GM21360 (cell line): ENCODE data around the gene FRMD4A.
"Not testable (repeated sequence)": the region's sequence is repeated elsewhere in the genome, so short reads cannot be mapped to it uniquely, and the experiment has no call there.

Experiments used
- ATAC-seq: cut with Tn5 transposase; IDR thresholded peaks from one replicate; pipeline ENCODE4 v1.9.1; 2021; ENCODE audit warnings: mild to moderate bottlenecking, moderate library complexity; ENCODE audit not compliant: unreplicated experiment

Gene FRMD4A

DNA sequence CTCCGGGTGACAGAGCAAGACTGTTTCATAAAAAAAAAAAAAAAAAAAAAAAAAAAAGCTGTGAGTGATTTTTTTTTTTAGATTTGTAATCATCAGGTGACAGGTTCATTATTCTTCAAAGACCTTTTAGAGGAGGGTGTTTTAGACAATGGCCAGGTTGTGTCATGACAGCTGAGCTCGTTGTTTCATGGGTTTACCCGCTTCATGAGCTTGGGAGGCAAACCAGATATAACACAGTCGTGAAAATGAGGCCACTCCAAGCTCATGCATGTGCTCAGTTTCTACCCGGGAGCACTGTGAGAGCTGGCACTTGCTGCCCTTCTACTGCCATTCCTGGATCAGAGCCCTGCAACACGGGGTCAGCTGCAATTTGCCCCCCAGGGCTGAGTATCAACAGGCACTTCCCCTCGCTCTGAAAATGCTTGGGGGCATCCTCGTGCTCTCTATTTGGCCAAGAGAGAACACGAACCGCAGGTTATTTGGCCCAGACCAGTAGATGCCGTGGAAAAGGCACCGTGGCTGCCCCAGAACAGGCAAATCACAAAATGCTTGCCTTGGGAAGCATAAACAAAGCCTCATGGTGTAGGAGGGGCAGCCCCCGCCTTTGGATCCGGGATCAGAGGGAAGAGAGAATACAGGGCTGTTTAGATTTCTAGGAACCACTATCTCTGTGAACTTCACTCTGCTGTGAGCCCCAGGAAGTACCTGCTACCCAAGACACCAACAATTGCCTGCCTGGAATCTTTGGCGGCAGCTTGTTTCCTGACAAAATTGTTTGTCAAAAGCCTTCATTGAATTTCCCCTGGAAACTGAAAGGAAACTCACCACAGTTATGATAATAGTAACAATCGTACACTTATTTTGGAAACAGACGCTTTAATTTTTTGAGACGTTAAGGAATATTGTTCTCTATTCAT lies 371.0 kb downstream of the FRMD4A start:
- ATAC-seq = no peak

DNA sequence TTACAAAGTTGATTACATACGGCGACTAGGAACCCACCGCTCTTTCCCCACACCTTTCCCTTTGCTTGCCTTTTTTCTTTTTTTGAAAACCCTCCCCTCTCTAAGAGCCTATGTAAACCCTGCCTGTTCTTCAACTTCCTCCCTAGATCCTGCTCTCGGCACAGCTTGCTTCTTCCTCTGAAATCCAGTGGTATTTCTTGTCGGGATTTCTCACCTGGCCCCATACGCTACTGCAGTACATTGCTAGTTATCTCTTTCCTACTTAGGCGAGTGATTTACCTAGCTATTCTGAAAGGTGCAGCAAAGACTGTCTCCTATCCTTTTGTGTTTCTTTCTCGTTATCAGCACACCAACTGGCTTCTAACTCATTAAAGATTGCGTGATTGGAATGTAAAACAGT lies 372.9 kb downstream of the FRMD4A start:
- no peak for ATAC-seq

DNA sequence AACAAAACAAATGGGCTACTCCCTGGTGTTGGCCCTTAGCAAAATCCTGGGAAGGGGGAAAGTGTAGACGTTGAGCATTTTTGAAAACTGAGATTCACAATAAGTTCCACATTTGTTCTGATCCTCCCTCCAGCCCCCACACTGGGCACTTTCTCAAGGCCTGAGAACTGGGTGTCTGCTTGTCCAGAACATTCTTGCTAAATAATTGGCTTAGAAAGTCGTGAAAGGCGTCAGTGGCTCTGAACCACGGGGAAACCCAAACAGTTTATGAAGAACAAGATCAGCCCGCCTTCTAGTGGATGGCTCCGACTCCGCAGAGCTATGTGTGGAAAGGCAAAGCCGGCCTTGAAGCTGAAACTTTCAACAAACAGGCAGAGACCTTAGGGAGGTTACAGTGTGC lies 373.9 kb downstream of the FRMD4A start:
- ATAC-seq = no peak

- no peak for ATAC-seq
These were observed 375.2 kb downstream of the FRMD4A start for GRCh38 chr10:13955409-13956068.

DNA sequence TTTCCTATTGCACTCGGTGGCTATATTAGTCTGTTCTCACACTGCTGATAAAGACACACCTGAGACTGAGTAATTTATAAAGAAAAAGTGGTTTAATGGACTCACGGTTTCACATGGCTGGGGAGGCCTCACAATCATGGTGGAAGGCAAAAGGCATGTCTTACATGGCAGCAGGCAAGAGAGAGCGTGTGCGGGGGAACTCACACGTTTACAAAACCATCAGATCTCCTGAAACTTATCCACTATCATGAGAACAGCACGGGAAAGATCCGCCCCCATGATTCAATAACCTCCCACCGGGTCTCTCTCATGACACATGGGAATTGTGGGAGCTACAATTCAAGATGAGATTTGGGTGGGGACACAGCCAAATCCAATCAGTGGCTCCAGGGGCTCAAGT lies 376.5 kb downstream of the FRMD4A start:
- not testable (repeated sequence) for ATAC-seq

- no peak for ATAC-seq
These were observed 377.4 kb downstream of the FRMD4A start for GRCh38 chr10:13953371-13953770.

DNA sequence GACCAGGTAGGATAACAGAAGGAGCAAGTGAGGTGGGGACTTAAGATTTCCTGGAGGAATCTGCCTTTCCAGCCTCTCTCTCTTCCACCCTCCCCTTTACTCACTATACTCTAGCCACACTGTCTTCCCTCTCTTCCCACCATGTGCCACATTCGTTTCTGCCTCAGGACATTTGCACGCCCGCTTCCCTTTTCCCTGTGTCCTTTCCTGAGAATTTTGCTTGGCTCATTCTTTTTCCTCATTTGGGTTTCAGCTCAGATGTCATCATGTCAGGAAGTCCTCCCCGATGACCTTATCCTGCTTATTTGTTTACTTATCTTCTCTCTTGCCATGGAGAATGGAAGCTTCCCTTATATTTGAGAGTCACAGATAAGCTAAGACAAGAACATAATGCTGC lies 380.2 kb downstream of the FRMD4A start:
- no peak for ATAC-seq

GRCh38 chr10:13949844-13950542 lies 380.7 kb downstream of the FRMD4A start:
- ATAC-seq = no peak

GRCh38 chr10:13946209-13946460 lies 384.6 kb downstream of the FRMD4A start:
- no peak for ATAC-seq

- ATAC-seq = no peak
These were observed 385.1 kb downstream of the FRMD4A start for GRCh38 chr10:13945390-13946208.

GRCh38 chr10:13944823-13945222 lies 385.9 kb downstream of the FRMD4A start:
- ATAC-seq = no peak

DNA sequence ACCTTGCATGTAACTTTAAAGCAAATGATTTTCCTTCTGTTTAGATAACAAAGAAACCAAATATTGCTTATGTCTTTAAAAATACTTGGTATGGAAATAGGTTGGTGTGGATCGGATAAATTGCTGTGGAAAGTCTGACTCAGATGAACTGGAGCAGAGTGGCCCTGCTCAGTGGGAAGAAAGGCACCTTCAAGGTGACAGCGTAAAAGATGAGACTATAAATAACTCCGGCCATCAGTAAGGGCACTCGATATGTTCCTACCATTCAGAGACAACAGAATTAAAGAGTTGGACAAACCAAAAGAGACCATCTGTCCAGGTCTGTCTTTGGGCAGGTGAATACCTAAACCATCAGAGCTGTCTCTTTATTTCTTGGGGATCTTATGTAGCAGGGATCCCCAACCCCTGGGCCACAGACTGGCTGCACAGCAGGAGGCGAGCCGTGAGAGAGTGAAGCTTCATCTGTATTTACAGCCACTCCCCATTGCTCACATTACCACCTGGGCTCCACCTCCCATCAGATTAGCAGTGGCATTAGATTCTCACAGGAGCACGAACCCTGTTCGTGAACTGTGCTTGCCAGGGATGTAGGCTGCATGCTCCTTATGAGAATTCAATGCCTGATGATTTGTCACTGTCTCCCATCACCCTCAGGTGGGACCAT lies 386.9 kb downstream of the FRMD4A start:
- ATAC-seq = no peak

DNA sequence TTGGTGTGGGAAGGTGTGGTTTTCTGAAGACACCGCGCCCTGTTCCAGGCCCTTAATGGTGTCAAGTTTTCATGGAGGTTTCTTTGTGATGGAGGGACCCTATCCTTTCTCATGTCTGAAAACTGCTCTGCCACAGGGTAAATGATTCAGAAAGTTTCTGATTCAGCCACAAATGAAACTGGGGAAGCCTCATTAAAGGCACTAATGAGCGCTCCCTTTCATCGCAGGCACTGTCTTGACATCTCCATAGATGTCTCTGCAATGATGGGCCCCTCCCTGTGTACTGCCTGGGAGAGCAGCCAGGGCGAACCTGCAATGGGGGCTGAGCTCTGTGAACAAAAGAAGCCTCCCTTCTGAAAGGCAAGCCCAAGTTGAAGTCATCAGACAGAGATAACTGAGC lies 388.7 kb downstream of the FRMD4A start:
- no peak for ATAC-seq

- no peak for ATAC-seq
These were observed 391.3 kb downstream of the FRMD4A start for GRCh38 chr10:13939391-13939790.

DNA sequence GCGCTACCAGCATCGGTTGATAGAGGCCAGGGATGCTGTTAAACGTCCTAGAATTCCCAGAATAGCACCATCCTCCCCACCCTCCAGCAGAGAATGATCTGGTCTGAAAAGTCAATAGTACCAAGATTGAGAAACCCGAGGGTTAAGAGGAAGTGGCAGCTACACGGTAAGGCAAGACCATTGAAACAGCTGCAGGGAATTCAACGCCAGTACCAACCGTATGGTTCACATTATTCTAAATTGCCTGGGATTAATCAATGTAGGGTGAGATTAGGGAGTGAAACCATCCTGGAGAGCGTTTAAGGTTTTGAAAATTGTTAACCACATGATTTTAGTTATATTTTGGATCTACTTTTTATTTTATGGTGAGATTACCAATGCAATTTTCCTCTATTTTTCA lies 391.8 kb downstream of the FRMD4A start:
- no peak for ATAC-seq

GRCh38 chr10:13936826-13937225 lies 393.9 kb downstream of the FRMD4A start:
- no peak for ATAC-seq

DNA sequence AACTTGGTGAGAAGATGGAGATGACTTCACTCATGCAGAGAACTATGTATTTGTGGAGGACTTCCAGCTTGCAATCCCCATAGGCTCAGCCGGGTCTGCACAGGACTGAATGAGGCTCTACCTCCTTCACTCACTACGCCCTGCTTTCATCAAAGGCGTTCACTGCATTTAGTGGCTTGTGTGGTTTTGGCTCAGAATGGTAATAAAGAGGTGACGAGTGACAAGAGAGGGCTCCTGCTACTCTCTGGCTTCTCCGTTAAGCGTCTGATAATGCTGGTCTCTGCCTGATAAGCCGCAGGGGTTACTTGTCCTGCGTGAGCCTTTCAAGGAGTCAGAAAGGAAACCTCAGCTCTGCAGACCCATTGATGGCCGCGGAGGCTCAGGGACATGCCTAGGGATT lies 400.6 kb downstream of the FRMD4A start:
- ATAC-seq = no peak

DNA sequence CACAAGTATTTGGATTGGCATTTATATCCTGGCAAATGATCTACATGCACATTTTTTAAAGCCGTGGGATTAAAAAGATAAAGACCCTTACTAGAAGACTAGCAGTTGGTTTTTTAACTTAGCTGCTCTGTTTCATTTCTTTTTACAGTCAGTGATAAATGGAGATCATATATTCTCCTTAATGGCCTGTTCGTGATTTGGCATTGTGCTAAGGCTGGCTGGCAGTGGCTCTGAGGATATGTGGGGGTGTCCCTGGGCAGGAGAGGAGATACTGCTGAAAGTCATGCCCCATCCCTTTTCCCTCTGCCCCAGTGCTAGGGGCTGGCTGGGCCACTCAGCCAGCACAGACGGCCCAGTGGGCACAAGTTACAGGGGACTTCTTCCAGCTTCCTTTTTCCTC lies 402.3 kb downstream of the FRMD4A start:
- no peak for ATAC-seq

GRCh38 chr10:13925971-13926780 lies 404.5 kb downstream of the FRMD4A start:
- ATAC-seq = no peak
